Islet precursor cell (in vitro differentiated cells): ENCODE data around the gene HSD11B1.
"Not testable (repeated sequence)": the region's sequence is repeated elsewhere in the genome, so short reads cannot be mapped to it uniquely, and the experiment has no call there.

Experiments
- DNase-seq: peaks from one replicate; pipeline ENCODE4 v3.0.0-alpha.2; 2018

Gene HSD11B1

GRCh38 chr1:209692296-209692695 lies 12.3 kb upstream of the HSD11B1 start:
- DNase-seq: no peak

- DNase-seq: peak; percentile 80
Measured at GRCh38 chr1:209692745-209693504, 11.7 kb upstream of the HSD11B1 start.

GRCh38 chr1:209696673-209697072 lies 8.0 kb upstream of the HSD11B1 start:
- DNase-seq: no peak

- no peak for DNase-seq
Measured at GRCh38 chr1:209697126-209697525, 7.5 kb upstream of the HSD11B1 start.

GRCh38 chr1:209700686-209701085 lies 4.0 kb upstream of the HSD11B1 start:
- DNase-seq: not testable (repeated sequence)

- no peak for DNase-seq
Measured at GRCh38 chr1:209702832-209703231, 1.8 kb upstream of the HSD11B1 start.

- no peak for DNase-seq
Measured at GRCh38 chr1:209703834-209704504, 677 bp upstream of the HSD11B1 start.

- DNase-seq: no peak
Measured at GRCh38 chr1:209705033-209705598, 470 bp downstream of the HSD11B1 start.

GRCh38 chr1:209706622-209707021 lies 2.0 kb downstream of the HSD11B1 start:
- DNase-seq: no peak

- no peak for DNase-seq
Measured at GRCh38 chr1:209707308-209707707, 2.7 kb downstream of the HSD11B1 start.

GRCh38 chr1:209708297-209708696 lies 3.7 kb downstream of the HSD11B1 start:
- peak; percentile 64 for DNase-seq

- no peak for DNase-seq
Measured at GRCh38 chr1:209710093-209710492, 5.4 kb downstream of the HSD11B1 start.

GRCh38 chr1:209710847-209711246 lies 6.2 kb downstream of the HSD11B1 start:
- DNase-seq: no peak

- no peak for DNase-seq
Measured at GRCh38 chr1:209714338-209714737, 9.7 kb downstream of the HSD11B1 start.

GRCh38 chr1:209715314-209715713 lies 10.7 kb downstream of the HSD11B1 start:
- DNase-seq: no peak

- no peak for DNase-seq
Measured at GRCh38 chr1:209717818-209718217, 13.2 kb downstream of the HSD11B1 start.

GRCh38 chr1:209720326-209720725 lies 15.7 kb downstream of the HSD11B1 start:
- DNase-seq: no peak

- no peak for DNase-seq
Measured at GRCh38 chr1:209720826-209721225, 16.2 kb downstream of the HSD11B1 start.

- no peak for DNase-seq
Measured at GRCh38 chr1:209721323-209721722, 16.7 kb downstream of the HSD11B1 start.

GRCh38 chr1:209723265-209723664 lies 18.6 kb downstream of the HSD11B1 start:
- DNase-seq: no peak

- no peak for DNase-seq
Measured at GRCh38 chr1:209723756-209724693, 19.4 kb downstream of the HSD11B1 start.

- DNase-seq: no peak
Measured at GRCh38 chr1:209727286-209727685, 22.6 kb downstream of the HSD11B1 start.

- no peak for DNase-seq
Measured at GRCh38 chr1:209727785-209728184, 23.1 kb downstream of the HSD11B1 start.
